ENCODE measurements around the gene WNT16. TPM values are rescaled to one million over a fixed set of nuclear protein-coding genes. Genes with fewer than 3 reads are reported as not detected.
"Not testable (repeated sequence)": the region's sequence is repeated elsewhere in the genome, so short reads cannot be mapped to it uniquely, and the experiment has no call there.

Gene WNT16
- polyA plus RNA-seq, 4 donors: 0.10 to 0.30 TPM; not detected in 2

GRCh38 chr7:121315170-121315569 is 13.6 kb upstream of the WNT16 start:
- not testable (repeated sequence) for DNase-seq; H3K36me3 ChIP-seq (ENCODE audit: control insufficient read depth in 3 of 3, insufficient read depth in 2 of 3, low read depth in 1 of 3, low read length in 3 of 3); H3K4me3 ChIP-seq (ENCODE audit: low read depth in 1 of 3, low read length in 3 of 3); H3K4me1 ChIP-seq (ENCODE audit: control insufficient read depth in 3 of 3, insufficient read depth in 2 of 3, low read depth in 1 of 3, low read length in 2 of 3); H3K9me3 ChIP-seq (ENCODE audit: control insufficient read depth in 2 of 2, insufficient read depth in 1 of 2, low read depth in 1 of 2, low read length in 1 of 2); H3K27me3 ChIP-seq (ENCODE audit: control insufficient read depth in 3 of 3, insufficient read depth in 3 of 3, low read length in 3 of 3); FAIRE-seq; H3K27ac ChIP-seq (ENCODE audit: low read depth in 1 of 3, low read length in 2 of 3)
- WGBS, 3 donors: 82 to 93% (median 87%) methylated on average over 2 to 3 of the region's 3 CpGs

GRCh38 chr7:121322460-121322859 is 6.3 kb upstream of the WNT16 start:
- Histone ChIP-seq H3K4me3 (ENCODE audit: low read depth in 1 of 3, low read length in 3 of 3) (no peak overlapping the region), H3K4me1 (ENCODE audit: control insufficient read depth in 3 of 3, insufficient read depth in 2 of 3, low read depth in 1 of 3, low read length in 2 of 3) (no peaks in the 10 kb centered on the region), H3K36me3 (ENCODE audit: control insufficient read depth in 3 of 3, insufficient read depth in 2 of 3, low read depth in 1 of 3, low read length in 3 of 3) (no peaks in the 10 kb centered on the region), H3K9me3 (ENCODE audit: control insufficient read depth in 2 of 2, insufficient read depth in 1 of 2, low read depth in 1 of 2, low read length in 1 of 2) (no peaks in the 10 kb centered on the region), H3K27me3 (ENCODE audit: control insufficient read depth in 3 of 3, insufficient read depth in 3 of 3, low read length in 3 of 3) (peaks cover 0 to 9% (median 0%) of the 10 kb centered on the region in 3 donors), H3K27ac (ENCODE audit: low read depth in 1 of 3, low read length in 2 of 3) (no peak overlapping the region)
- WGBS, 3 donors: 29 to 44% (median 38%) methylated on average over 3 of the region's 3 CpGs
- FAIRE-seq (no peak), DNase-seq (no peak)

- Histone ChIP-seq H3K4me1 (ENCODE audit: control insufficient read depth in 3 of 3, insufficient read depth in 2 of 3, low read depth in 1 of 3, low read length in 2 of 3) (no peaks in the 10 kb centered on the region), H3K9me3 (ENCODE audit: control insufficient read depth in 2 of 2, insufficient read depth in 1 of 2, low read depth in 1 of 2, low read length in 1 of 2) (no peaks in the 10 kb centered on the region), H3K27ac (ENCODE audit: low read depth in 1 of 3, low read length in 2 of 3) (no peak overlapping the region), H3K36me3 (ENCODE audit: control insufficient read depth in 3 of 3, insufficient read depth in 2 of 3, low read depth in 1 of 3, low read length in 3 of 3) (no peaks in the 10 kb centered on the region), H3K4me3 (ENCODE audit: low read depth in 1 of 3, low read length in 3 of 3) (no peak overlapping the region), H3K27me3 (ENCODE audit: control insufficient read depth in 3 of 3, insufficient read depth in 3 of 3, low read length in 3 of 3) (peaks cover 0 to 22% (median 8%) of the 10 kb centered on the region in 3 donors)
- no peak for FAIRE-seq
- 55 to 62% (median 59%) methylated on average over 5 of the region's 5 CpGs for WGBS, 3 donors
- DNase-seq: no peak
These were observed 5.1 kb upstream of the WNT16 start for GRCh38 chr7:121323515-121324302.

- 35 to 70% (median 58%) methylated on average over 5 of the region's 5 CpGs for WGBS, 3 donors
These were observed 1.1 kb upstream of the WNT16 start for GRCh38 chr7:121327671-121328070.

GRCh38 chr7:121329191-121330052 is 622 bp downstream of the WNT16 start:
- Histone ChIP-seq H3K27ac (ENCODE audit: low read depth in 1 of 3, low read length in 2 of 3) (no peak overlapping the region), H3K36me3 (ENCODE audit: control insufficient read depth in 3 of 3, insufficient read depth in 2 of 3, low read depth in 1 of 3, low read length in 3 of 3) (no peaks in the 10 kb centered on the region), H3K4me1 (ENCODE audit: control insufficient read depth in 3 of 3, insufficient read depth in 2 of 3, low read depth in 1 of 3, low read length in 2 of 3) (peaks cover 4 to 12% (median 8%) of the 10 kb centered on the region in 3 donors), H3K9me3 (ENCODE audit: control insufficient read depth in 2 of 2, insufficient read depth in 1 of 2, low read depth in 1 of 2, low read length in 1 of 2) (peaks cover 0 to 3% of the 10 kb centered on the region in 2 donors), H3K4me3 (ENCODE audit: low read depth in 1 of 3, low read length in 3 of 3) (peak overlapping the region; percentile 18 to 36 (median 25)), H3K27me3 (ENCODE audit: control insufficient read depth in 3 of 3, insufficient read depth in 3 of 3, low read length in 3 of 3) (peaks cover 4 to 51% (median 25%) of the 10 kb centered on the region in 3 donors)
- FAIRE-seq (no peak), DNase-seq (peak; percentile 20 to 33)
- 4 to 10% (median 8%) methylated on average over 47 of the region's 47 CpGs for WGBS, 3 donors

More at GRCh38 chr7:121327671-121328070, 1.1 kb upstream of the WNT16 start:
- Histone ChIP-seq H3K4me1 (ENCODE audit: control insufficient read depth in 3 of 3, insufficient read depth in 2 of 3, low read depth in 1 of 3, low read length in 2 of 3) (peaks cover 4 to 12% (median 8%) of the 10 kb centered on the region in 3 donors), H3K9me3 (ENCODE audit: control insufficient read depth in 2 of 2, insufficient read depth in 1 of 2, low read depth in 1 of 2, low read length in 1 of 2) (peaks cover 0 to 3% of the 10 kb centered on the region in 2 donors), H3K4me3 (ENCODE audit: low read depth in 1 of 3, low read length in 3 of 3) (no peak overlapping the region), H3K27me3 (ENCODE audit: control insufficient read depth in 3 of 3, insufficient read depth in 3 of 3, low read length in 3 of 3) (peaks cover 4 to 50% (median 25%) of the 10 kb centered on the region in 3 donors), H3K27ac (ENCODE audit: low read depth in 1 of 3, low read length in 2 of 3) (no peak overlapping the region), H3K36me3 (ENCODE audit: control insufficient read depth in 3 of 3, insufficient read depth in 2 of 3, low read depth in 1 of 3, low read length in 3 of 3) (no peaks in the 10 kb centered on the region)
- FAIRE-seq (no peak), DNase-seq (no peak)

GRCh38 chr7:121330053-121330833 is 1.4 kb downstream of the WNT16 start:
- 1 to 3% (median 2%) methylated on average over 52 of the region's 52 CpGs for WGBS, 3 donors
- Histone ChIP-seq H3K9me3 (ENCODE audit: control insufficient read depth in 2 of 2, insufficient read depth in 1 of 2, low read depth in 1 of 2, low read length in 1 of 2) (peaks cover 0 to 3% of the 10 kb centered on the region in 2 donors), H3K27ac (ENCODE audit: low read depth in 1 of 3, low read length in 2 of 3) (no peak overlapping the region), H3K4me3 (ENCODE audit: low read depth in 1 of 3, low read length in 3 of 3) (peak overlapping the region; percentile 18 to 36 (median 25)), H3K27me3 (ENCODE audit: control insufficient read depth in 3 of 3, insufficient read depth in 3 of 3, low read length in 3 of 3) (peaks cover 4 to 52% (median 25%) of the 10 kb centered on the region in 3 donors), H3K4me1 (ENCODE audit: control insufficient read depth in 3 of 3, insufficient read depth in 2 of 3, low read depth in 1 of 3, low read length in 2 of 3) (peaks cover 4 to 12% (median 8%) of the 10 kb centered on the region in 3 donors), H3K36me3 (ENCODE audit: control insufficient read depth in 3 of 3, insufficient read depth in 2 of 3, low read depth in 1 of 3, low read length in 3 of 3) (no peaks in the 10 kb centered on the region)
- FAIRE-seq: no peak
- peak; percentile 15 to 31 for DNase-seq

GRCh38 chr7:121331048-121331447 is 2.2 kb downstream of the WNT16 start:
- no peak overlapping the region for H3K4me3 ChIP-seq (ENCODE audit: low read depth in 1 of 3, low read length in 3 of 3)
- 57 to 67% (median 67%) methylated on average over 4 of the region's 4 CpGs for WGBS, 3 donors
- H3K27ac ChIP-seq (ENCODE audit: low read depth in 1 of 3, low read length in 2 of 3): no peak overlapping the region
- FAIRE-seq (no peak), DNase-seq (no peak)
- H3K36me3 ChIP-seq (ENCODE audit: control insufficient read depth in 3 of 3, insufficient read depth in 2 of 3, low read depth in 1 of 3, low read length in 3 of 3): no peaks in the 10 kb centered on the region
- peaks cover 0 to 3% of the 10 kb centered on the region in 2 donors for H3K9me3 ChIP-seq (ENCODE audit: control insufficient read depth in 2 of 2, insufficient read depth in 1 of 2, low read depth in 1 of 2, low read length in 1 of 2)
- peaks cover 4 to 12% (median 8%) of the 10 kb centered on the region in 3 donors for H3K4me1 ChIP-seq (ENCODE audit: control insufficient read depth in 3 of 3, insufficient read depth in 2 of 3, low read depth in 1 of 3, low read length in 2 of 3)
- peaks cover 4 to 52% (median 25%) of the 10 kb centered on the region in 3 donors for H3K27me3 ChIP-seq (ENCODE audit: control insufficient read depth in 3 of 3, insufficient read depth in 3 of 3, low read length in 3 of 3)

- Histone ChIP-seq H3K27ac (ENCODE audit: low read depth in 1 of 3, low read length in 2 of 3) (no peak overlapping the region), H3K4me1 (ENCODE audit: control insufficient read depth in 3 of 3, insufficient read depth in 2 of 3, low read depth in 1 of 3, low read length in 2 of 3) (peaks cover 4 to 12% (median 8%) of the 10 kb centered on the region in 3 donors), H3K4me3 (ENCODE audit: low read depth in 1 of 3, low read length in 3 of 3) (no peak overlapping the region), H3K36me3 (ENCODE audit: control insufficient read depth in 3 of 3, insufficient read depth in 2 of 3, low read depth in 1 of 3, low read length in 3 of 3) (no peaks in the 10 kb centered on the region), H3K27me3 (ENCODE audit: control insufficient read depth in 3 of 3, insufficient read depth in 3 of 3, low read length in 3 of 3) (peaks cover 4 to 52% (median 25%) of the 10 kb centered on the region in 3 donors), H3K9me3 (ENCODE audit: control insufficient read depth in 2 of 2, insufficient read depth in 1 of 2, low read depth in 1 of 2, low read length in 1 of 2) (peaks cover 0 to 3% of the 10 kb centered on the region in 2 donors)
- FAIRE-seq (no peak), DNase-seq (no peak)
- 58 to 75% (median 67%) methylated on average over 5 of the region's 5 CpGs for WGBS, 3 donors
These were observed 2.8 kb downstream of the WNT16 start for GRCh38 chr7:121331574-121331973.
